SK-N-SH treated with all-trans-retinoic acid at 6 μM for 48 hours (cell line): Measurements from ENCODE around the gene TAX1BP1.
A peak's percentile ranks its signal among the peaks of the same experiment; 100 is the strongest.

Experiments
- ATAC-seq: fragments of 200-7000 bp; cut with Tn5 transposase; 3 replicates; pipeline ENCODE4 v1.9.1; 2020; ENCODE audit warnings: mild to moderate bottlenecking, moderate library complexity
- BACH2 ChIP-seq: fragments of 250-450 bp; sonication (Bioruptor Pico); IDR thresholded peaks from 2 replicates; pipeline ENCODE4 v1.9.0; 2021; ENCODE audit warnings: mild to moderate bottlenecking, borderline replicate concordance
- CSDC2 ChIP-seq: fragments of 250-450 bp; sonication (Bioruptor Pico); IDR thresholded peaks from 2 replicates; pipeline ENCODE4 v1.5.0; 2020; ENCODE audit warnings: mild to moderate bottlenecking, moderate library complexity
- ESRRG ChIP-seq: fragments of 250-450 bp; sonication (Bioruptor Pico); IDR thresholded peaks from 2 replicates; pipeline ENCODE4 v1.6.1; 2021; ENCODE audit warnings: mild to moderate bottlenecking
- ISL1 ChIP-seq: fragments of 250-450 bp; sonication (Bioruptor Pico); IDR thresholded peaks from 2 replicates; pipeline ENCODE4 v2.1.2; 2022; ENCODE audit warnings: mild to moderate bottlenecking, moderate library complexity
- OSR1 ChIP-seq: fragments of 250-450 bp; sonication (Bioruptor Pico); IDR thresholded peaks from 2 replicates; pipeline ENCODE4 v1.8.0; 2022; ENCODE audit warnings: moderate library complexity, mild to moderate bottlenecking, inconsistent platforms
- PPARA ChIP-seq: fragments of 250-450 bp; sonication (Bioruptor Pico); IDR thresholded peaks from 2 replicates; pipeline ENCODE4 v1.5.0; 2020; ENCODE audit warnings: mild to moderate bottlenecking, borderline replicate concordance
- RARB ChIP-seq: fragments of 250-450 bp; sonication (Bioruptor Pico); IDR thresholded peaks from 2 replicates; pipeline ENCODE4 v1.8.0; 2021; ENCODE audit warnings: mild to moderate bottlenecking, moderate library complexity
- SNAI2 ChIP-seq: fragments of 250-450 bp; sonication (Bioruptor Pico); IDR thresholded peaks from 2 replicates; pipeline ENCODE4 v1.5.0; 2020; ENCODE audit warnings: mild to moderate bottlenecking, moderate library complexity
- TCF4 ChIP-seq: fragments of 250-450 bp; sonication (Bioruptor Pico); IDR thresholded peaks from 2 replicates; pipeline ENCODE4 v1.8.0; 2021; ENCODE audit warnings: mild to moderate bottlenecking, moderate library complexity, borderline replicate concordance
- TOX ChIP-seq: fragments of 250-450 bp; sonication (Bioruptor Pico); IDR thresholded peaks from 2 replicates; pipeline ENCODE4 v1.8.0; 2021; ENCODE audit warnings: mild to moderate bottlenecking, moderate library complexity, borderline replicate concordance
- ZC3H10 ChIP-seq: fragments of 250-450 bp; sonication (Bioruptor Pico); IDR thresholded peaks from 2 replicates; pipeline ENCODE4 v1.5.1; 2021; ENCODE audit warnings: mild to moderate bottlenecking, moderate library complexity
- ZFP3 ChIP-seq: fragments of 250-450 bp; sonication (Bioruptor Pico); IDR thresholded peaks from 2 replicates; pipeline ENCODE4 v1.5.0; 2020; ENCODE audit warnings: mild to moderate bottlenecking, moderate library complexity
- ZFP30 ChIP-seq: fragments of 450-650 bp; formaldehyde crosslinking; IDR thresholded peaks from 2 replicates; pipeline ENCODE4 v1.5.0; 2022; ENCODE audit warnings: mild to moderate bottlenecking, moderate library complexity
- ZNF565 ChIP-seq: fragments of 450-650 bp; formaldehyde crosslinking; conservative IDR thresholded peaks from 2 replicates; pipeline ENCODE4 v1.5.0; 2020; ENCODE audit warnings: low read depth, mild to moderate bottlenecking, moderate library complexity
- ZNF70 ChIP-seq: fragments of 450-650 bp; formaldehyde crosslinking; IDR thresholded peaks from 2 replicates; pipeline ENCODE4 v1.5.0; 2020; ENCODE audit warnings: mild to moderate bottlenecking, moderate library complexity
- ZNF8 ChIP-seq: fragments of 450-650 bp; formaldehyde crosslinking; IDR thresholded peaks from 2 replicates; pipeline ENCODE4 v1.5.0; 2020; ENCODE audit warnings: mild to moderate bottlenecking, moderate library complexity
- TF ChIP-seq, protein P1 (sequence below): fragments of 250-450 bp; sonication (Bioruptor Pico); IDR thresholded peaks from 2 replicates; pipeline ENCODE4 v1.8.0; 2021; ENCODE audit warnings: low read depth, mild to moderate bottlenecking, moderate library complexity, borderline replicate concordance
- TF ChIP-seq, protein P2 (sequence below): fragments of 250-450 bp; sonication (Bioruptor Pico); IDR thresholded peaks from 2 replicates; pipeline ENCODE4 v1.5.1; 2020; ENCODE audit warnings: low read depth, mild to moderate bottlenecking, moderate library complexity
- TF ChIP-seq, protein P3 (sequence below): fragments of 250-450 bp; sonication (Bioruptor Pico); IDR thresholded peaks from 2 replicates; pipeline ENCODE4 v1.5.0; 2020; ENCODE audit warnings: mild to moderate bottlenecking, moderate library complexity
- TF ChIP-seq, protein P4 (sequence below): fragments of 250-450 bp; sonication (Bioruptor Pico); IDR thresholded peaks from 2 replicates; pipeline ENCODE4 v1.8.0; 2020; ENCODE audit warnings: mild to moderate bottlenecking, moderate library complexity, borderline replicate concordance

The TAX1BP1 gene

DNA sequence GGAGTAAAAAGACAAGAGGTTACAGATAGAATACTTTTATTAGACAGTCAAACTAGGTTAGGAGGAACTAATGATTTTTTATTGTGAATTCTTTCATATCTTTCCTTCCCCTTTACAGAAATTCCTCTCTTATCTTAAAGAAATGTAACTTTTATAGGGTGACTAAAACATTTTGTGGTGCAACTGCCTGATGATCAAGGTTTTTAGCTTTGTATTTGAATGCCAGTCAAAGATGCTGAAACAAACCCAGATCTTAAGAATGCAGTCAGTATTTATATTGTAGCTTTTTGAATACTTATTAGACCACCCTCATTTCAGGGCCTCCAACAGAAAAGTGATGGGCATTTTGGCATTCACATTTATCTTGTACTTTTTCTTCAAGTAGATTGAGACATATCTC, 27.4 kb downstream of the TAX1BP1 start:
- TF ChIP-seq ISL1 (CRISPR knock-in tag) (no peak), TOX (no peak), BACH2 (CRISPR knock-in tag) (no peak), ZNF70 (CRISPR knock-in tag) (no peak), TCF4 (CRISPR knock-in tag) (no peak), ZC3H10 (CRISPR knock-in tag) (no peak)
- TF ChIP-seq, protein P1, sequence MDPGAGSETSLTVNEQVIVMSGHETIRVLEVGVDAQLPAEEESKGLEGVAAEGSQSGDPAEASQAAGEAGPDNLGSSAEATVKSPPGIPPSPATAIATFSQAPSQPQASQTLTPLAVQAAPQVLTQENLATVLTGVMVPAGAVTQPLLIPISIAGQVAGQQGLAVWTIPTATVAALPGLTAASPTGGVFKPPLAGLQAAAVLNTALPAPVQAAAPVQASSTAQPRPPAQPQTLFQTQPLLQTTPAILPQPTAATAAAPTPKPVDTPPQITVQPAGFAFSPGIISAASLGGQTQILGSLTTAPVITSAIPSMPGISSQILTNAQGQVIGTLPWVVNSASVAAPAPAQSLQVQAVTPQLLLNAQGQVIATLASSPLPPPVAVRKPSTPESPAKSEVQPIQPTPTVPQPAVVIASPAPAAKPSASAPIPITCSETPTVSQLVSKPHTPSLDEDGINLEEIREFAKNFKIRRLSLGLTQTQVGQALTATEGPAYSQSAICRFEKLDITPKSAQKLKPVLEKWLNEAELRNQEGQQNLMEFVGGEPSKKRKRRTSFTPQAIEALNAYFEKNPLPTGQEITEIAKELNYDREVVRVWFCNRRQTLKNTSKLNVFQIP (CRISPR knock-in tag), result no peak
- ATAC-seq, result no peak

DNA sequence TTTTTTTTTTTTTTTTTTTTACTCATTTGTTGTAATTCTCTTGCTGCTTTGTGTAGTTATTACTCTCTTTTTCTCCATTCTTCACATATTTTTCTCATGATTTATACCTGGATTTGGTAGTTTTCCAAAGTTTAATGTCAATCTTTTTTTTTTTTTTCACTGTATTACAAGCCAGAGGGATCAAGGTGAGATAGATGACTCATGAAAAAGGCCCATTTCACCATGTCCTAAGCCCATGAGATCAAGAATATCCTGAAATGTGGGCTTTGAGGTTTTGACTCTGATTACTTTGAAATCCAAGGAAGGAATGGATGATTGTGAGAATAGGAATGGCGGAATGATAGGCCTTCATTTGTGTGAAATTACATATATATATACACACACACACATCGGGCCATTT, 31.1 kb downstream of the TAX1BP1 start:
- TF ChIP-seq, protein P2, sequence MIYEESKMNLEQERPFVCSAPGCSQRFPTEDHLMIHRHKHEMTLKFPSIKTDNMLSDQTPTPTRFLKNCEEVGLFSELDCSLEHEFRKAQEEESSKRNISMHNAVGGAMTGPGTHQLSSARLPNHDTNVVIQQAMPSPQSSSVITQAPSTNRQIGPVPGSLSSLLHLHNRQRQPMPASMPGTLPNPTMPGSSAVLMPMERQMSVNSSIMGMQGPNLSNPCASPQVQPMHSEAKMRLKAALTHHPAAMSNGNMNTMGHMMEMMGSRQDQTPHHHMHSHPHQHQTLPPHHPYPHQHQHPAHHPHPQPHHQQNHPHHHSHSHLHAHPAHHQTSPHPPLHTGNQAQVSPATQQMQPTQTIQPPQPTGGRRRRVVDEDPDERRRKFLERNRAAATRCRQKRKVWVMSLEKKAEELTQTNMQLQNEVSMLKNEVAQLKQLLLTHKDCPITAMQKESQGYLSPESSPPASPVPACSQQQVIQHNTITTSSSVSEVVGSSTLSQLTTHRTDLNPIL, result no peak
- TF ChIP-seq BACH2 (CRISPR knock-in tag), result no peak
- TF ChIP-seq SNAI2 (CRISPR knock-in tag), result no peak
- TF ChIP-seq TCF4 (CRISPR knock-in tag), result no peak
- TF ChIP-seq ZC3H10 (CRISPR knock-in tag), result no peak
- TF ChIP-seq ZFP3 (CRISPR knock-in tag), result no peak
- no peak for ATAC-seq

DNA sequence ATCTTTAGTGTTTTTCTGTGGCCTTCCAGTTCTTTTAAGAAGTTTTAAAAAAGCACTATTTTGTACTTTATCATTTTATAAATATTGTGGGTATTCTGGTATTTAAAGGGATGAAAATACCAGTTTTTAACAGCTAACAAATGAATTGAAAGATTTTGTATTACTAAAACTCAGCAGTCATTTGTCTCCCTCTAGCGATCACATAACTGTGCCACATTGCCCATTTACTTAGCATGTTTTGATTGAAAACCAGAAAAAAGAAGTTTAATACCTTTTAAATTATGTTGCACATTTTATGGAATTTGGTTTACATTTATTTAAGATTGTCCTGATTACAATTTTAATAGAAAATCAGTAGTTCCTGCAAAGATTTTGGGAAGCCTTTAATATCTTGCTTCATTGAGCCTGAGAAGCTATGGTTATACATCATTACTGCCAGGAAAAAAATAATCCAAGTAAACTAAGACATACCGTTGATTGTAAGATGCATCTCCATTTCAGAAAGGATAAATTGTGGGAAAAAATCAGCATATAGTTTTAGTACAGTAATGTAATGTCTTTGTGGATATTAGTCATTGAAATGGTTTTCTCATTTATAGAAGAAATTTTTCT, 34.9 kb downstream of the TAX1BP1 start:
- ATAC-seq, result peak; percentile 59; the same call in 2 of the 3 replicates
- TF ChIP-seq ESRRG (CRISPR knock-in tag) (no peak), ZC3H10 (CRISPR knock-in tag) (no peak)

DNA sequence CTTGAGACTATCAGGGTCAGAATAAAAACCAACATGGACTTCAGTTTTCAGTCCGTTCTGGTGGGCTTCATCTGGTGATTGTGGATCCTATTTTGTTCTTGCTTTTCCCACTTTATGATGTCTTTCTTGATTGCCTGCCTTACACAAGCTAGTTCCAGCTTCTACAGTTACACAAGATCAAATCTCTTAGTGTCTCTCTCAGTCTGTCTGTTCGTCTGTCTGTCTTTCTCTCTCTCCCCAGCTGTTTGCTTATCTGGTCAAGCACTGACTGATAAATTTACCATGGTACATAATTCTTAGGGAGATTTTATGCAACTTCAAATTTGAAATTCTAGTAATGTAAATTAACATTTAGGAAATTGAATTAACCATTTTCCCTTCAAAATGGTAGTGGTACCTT, 35.8 kb downstream of the TAX1BP1 start:
- TF ChIP-seq PPARA, result no peak
- TF ChIP-seq ZFP30 (CRISPR knock-in tag), result no peak
- TF ChIP-seq, protein P3, sequence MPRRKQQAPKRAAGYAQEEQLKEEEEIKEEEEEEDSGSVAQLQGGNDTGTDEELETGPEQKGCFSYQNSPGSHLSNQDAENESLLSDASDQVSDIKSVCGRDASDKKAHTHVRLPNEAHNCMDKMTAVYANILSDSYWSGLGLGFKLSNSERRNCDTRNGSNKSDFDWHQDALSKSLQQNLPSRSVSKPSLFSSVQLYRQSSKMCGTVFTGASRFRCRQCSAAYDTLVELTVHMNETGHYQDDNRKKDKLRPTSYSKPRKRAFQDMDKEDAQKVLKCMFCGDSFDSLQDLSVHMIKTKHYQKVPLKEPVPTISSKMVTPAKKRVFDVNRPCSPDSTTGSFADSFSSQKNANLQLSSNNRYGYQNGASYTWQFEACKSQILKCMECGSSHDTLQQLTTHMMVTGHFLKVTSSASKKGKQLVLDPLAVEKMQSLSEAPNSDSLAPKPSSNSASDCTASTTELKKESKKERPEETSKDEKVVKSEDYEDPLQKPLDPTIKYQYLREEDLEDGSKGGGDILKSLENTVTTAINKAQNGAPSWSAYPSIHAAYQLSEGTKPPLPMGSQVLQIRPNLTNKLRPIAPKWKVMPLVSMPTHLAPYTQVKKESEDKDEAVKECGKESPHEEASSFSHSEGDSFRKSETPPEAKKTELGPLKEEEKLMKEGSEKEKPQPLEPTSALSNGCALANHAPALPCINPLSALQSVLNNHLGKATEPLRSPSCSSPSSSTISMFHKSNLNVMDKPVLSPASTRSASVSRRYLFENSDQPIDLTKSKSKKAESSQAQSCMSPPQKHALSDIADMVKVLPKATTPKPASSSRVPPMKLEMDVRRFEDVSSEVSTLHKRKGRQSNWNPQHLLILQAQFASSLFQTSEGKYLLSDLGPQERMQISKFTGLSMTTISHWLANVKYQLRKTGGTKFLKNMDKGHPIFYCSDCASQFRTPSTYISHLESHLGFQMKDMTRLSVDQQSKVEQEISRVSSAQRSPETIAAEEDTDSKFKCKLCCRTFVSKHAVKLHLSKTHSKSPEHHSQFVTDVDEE, result no peak
- no peak for TF ChIP-seq OSR1 (CRISPR knock-in tag)
- TF ChIP-seq ESRRG (CRISPR knock-in tag), result no peak
- TF ChIP-seq ZNF8 (CRISPR knock-in tag), result no peak
- TF ChIP-seq ZNF565, result no peak
- TF ChIP-seq ISL1 (CRISPR knock-in tag), result no peak
- ATAC-seq, result no peak

DNA sequence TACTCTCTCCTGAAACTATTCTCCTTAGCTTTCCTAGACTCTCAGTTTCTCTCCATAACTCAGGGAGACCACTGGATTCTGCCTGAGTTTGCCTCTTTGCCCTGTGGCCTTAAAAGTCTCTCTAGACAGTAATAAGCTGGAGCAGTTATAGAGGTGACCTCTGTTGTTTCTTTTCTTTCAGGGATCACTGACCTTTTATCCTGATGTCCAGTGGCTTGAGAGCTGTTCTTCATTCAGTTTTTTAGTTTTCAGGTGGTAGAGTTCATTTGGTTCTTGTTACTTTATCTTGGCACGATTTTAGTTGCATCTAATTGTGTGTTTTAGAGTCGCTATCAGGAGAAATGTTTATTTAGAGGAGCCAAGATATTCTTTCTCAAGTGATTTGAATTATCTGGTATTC, 37.7 kb downstream of the TAX1BP1 start:
- TF ChIP-seq ZFP3 (CRISPR knock-in tag), result no peak
- no peak for TF ChIP-seq ZC3H10 (CRISPR knock-in tag)
- no peak for TF ChIP-seq ESRRG (CRISPR knock-in tag)
- TF ChIP-seq PPARA, result no peak
- no peak for TF ChIP-seq SNAI2 (CRISPR knock-in tag)
- TF ChIP-seq, protein P4, sequence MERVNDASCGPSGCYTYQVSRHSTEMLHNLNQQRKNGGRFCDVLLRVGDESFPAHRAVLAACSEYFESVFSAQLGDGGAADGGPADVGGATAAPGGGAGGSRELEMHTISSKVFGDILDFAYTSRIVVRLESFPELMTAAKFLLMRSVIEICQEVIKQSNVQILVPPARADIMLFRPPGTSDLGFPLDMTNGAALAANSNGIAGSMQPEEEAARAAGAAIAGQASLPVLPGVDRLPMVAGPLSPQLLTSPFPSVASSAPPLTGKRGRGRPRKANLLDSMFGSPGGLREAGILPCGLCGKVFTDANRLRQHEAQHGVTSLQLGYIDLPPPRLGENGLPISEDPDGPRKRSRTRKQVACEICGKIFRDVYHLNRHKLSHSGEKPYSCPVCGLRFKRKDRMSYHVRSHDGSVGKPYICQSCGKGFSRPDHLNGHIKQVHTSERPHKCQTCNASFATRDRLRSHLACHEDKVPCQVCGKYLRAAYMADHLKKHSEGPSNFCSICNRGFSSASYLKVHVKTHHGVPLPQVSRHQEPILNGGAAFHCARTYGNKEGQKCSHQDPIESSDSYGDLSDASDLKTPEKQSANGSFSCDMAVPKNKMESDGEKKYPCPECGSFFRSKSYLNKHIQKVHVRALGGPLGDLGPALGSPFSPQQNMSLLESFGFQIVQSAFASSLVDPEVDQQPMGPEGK (CRISPR knock-in tag), result no peak
- no peak for TF ChIP-seq TOX
- no peak for TF ChIP-seq CSDC2 (CRISPR knock-in tag)
- no peak for TF ChIP-seq TCF4 (CRISPR knock-in tag)
- TF ChIP-seq, protein P2, result no peak
- TF ChIP-seq BACH2 (CRISPR knock-in tag), result no peak
- TF ChIP-seq ZNF565, result no peak
- no peak for TF ChIP-seq RARB (CRISPR knock-in tag)
- ATAC-seq, result no peak
